NCI-H2171 (cell line): Measurements from ENCODE around the gene ARHGEF19.
"Not testable (repeated sequence)": the region's sequence is repeated elsewhere in the genome, so short reads cannot be mapped to it uniquely, and the experiment has no call there.

Source experiments
- DNase-seq: peaks from one replicate; lab custom pipeline; 2025; lab: John Stamatoyannopoulos, UW

Gene ARHGEF19

GRCh38 chr1:16243936-16244649 lies 31.6 kb upstream of the ARHGEF19 start:
- DNase-seq = peak; percentile 76

GRCh38 chr1:16243215-16243610 lies 30.8 kb upstream of the ARHGEF19 start:
- DNase-seq = no peak

- no peak for DNase-seq
These were observed 30.2 kb upstream of the ARHGEF19 start for GRCh38 chr1:16242556-16243214.

GRCh38 chr1:16241221-16241708 lies 28.8 kb upstream of the ARHGEF19 start:
- DNase-seq = no peak

- DNase-seq = no peak
These were observed 27.6 kb upstream of the ARHGEF19 start for GRCh38 chr1:16239972-16240491.

- DNase-seq = no peak
These were observed 24.9 kb upstream of the ARHGEF19 start for GRCh38 chr1:16237343-16237830.

- DNase-seq = peak; percentile 95
These were observed 24.3 kb upstream of the ARHGEF19 start, which contains the start of gene CPLANE2 for GRCh38 chr1:16236511-16237342. TSS of gene CPLANE2 (minus strand) at chr1:16237183. CDS start at chr1:16236742, 441 bp downstream.

- DNase-seq = peak; percentile 55
These were observed 23.6 kb upstream of the ARHGEF19 start for GRCh38 chr1:16235944-16236510.

- no peak for DNase-seq
These were observed 22.9 kb upstream of the ARHGEF19 start for GRCh38 chr1:16235347-16235746.

- DNase-seq = no peak
These were observed 21.0 kb upstream of the ARHGEF19 start for GRCh38 chr1:16233431-16233830.

- DNase-seq = no peak
These were observed 19.9 kb upstream of the ARHGEF19 start for GRCh38 chr1:16232316-16232710.

GRCh38 chr1:16231331-16232315 lies 19.2 kb upstream of the ARHGEF19 start:
- DNase-seq = no peak

- no peak for DNase-seq
These were observed 18.3 kb upstream of the ARHGEF19 start for GRCh38 chr1:16230744-16231143.

- DNase-seq = no peak
These were observed 17.7 kb upstream of the ARHGEF19 start for GRCh38 chr1:16229976-16230740.

- peak; percentile 19 for DNase-seq
These were observed 14.2 kb upstream of the ARHGEF19 start for GRCh38 chr1:16226490-16227179.

GRCh38 chr1:16226129-16226489 lies 13.7 kb upstream of the ARHGEF19 start:
- DNase-seq = no peak

GRCh38 chr1:16224472-16224871 lies 12.0 kb upstream of the ARHGEF19 start:
- DNase-seq = no peak

- DNase-seq = not testable (repeated sequence)
These were observed 10.3 kb upstream of the ARHGEF19 start for GRCh38 chr1:16222716-16223115.

GRCh38 chr1:16221499-16221898 lies 9.0 kb upstream of the ARHGEF19 start:
- no peak for DNase-seq
